IPS-NIHi7 (cell line): Measurements from ENCODE around the gene NRARP.

Source experiments
- DNase-seq: peaks from one replicate; pipeline ENCODE4 v3.0.0; 2012; ENCODE audit warnings: mixed read lengths; ENCODE audit errors: extremely low spot score

The NRARP gene

DNA sequence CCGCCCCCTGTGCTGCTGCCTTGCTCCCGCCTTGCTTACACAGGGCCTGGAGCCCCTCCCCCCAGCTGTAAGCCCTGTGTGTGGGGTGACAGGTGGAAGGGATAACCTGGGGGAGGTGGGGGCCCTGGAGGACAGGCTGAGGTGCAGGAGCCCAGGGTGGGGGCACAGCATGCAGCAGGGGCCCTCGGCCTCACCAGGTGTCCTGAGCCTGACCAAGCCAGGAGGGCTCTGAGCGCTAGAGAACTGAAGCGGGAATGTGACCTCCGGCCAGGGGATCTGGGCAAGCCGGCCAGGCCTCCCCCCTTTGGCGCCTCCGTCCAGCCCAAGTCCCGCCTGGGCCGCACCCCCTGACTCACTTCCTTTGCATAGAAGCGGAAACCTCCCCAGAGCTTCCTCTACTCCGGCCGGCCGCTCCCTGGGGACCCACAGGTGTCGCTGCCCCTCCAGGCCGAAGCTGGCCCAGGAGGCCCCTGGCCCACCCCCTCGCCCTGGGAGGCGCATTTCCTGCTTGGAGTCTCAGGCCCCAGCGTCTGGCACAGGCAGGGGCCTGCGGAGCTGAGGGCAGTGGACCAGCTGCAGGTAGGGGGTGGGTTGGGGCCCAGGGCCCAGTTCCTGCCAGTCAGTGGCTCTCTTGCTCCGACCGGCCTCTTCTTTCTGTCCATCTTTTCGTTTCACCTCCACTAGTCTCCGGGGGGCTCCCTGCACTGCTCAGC lies 24.6 kb downstream of the NRARP start, which contains the start of gene TOR4A:
Gene TOR4A (plus strand): TSS at position 398 of the 713 bp plus-strand sequence. CDS start 964 bp downstream, outside the sequence.
- peak; percentile 81 for DNase-seq

DNA sequence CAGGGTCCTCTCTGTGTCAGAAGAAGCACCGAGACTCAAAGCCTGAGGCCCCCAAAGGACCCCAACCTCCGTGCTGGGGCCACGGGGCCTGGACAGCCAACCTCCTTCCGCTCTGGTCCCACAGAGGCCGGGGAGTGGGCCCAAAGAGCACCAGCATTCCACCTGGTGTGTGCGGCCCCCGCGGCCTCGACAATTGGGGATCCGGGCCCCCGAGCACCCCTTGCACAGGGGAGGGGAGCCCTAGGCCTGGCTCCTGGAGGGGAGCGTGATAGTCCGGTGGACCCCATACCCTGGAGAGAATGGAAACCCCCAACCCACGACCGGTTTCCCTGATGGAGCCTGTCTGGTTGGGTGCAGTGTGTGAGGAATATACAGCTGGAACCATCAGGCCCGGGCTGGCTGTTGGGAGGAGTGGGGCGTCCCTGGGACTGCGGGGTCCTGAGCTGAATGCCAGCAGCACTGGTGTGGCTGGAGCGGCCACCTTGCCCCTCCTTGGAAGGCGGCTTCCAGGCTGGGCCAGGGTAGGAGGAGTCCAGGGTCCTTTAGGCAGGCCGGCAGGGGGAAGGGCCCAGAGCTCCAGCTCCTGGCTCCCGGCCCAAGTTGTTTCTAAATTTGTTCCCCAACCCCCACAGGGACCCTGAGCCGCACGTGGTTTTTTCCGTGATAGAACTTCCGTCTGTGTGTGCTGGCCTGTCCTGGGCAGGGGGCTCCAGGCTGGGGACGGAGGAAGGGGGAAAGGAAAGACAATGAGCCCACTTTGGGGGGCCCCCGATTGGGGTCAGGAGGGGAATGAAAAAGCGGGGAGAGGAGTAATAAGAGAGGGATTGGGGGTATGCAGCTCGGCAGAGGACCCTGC lies 25.4 kb downstream of the NRARP start:
- peak; percentile 76 for DNase-seq

DNA sequence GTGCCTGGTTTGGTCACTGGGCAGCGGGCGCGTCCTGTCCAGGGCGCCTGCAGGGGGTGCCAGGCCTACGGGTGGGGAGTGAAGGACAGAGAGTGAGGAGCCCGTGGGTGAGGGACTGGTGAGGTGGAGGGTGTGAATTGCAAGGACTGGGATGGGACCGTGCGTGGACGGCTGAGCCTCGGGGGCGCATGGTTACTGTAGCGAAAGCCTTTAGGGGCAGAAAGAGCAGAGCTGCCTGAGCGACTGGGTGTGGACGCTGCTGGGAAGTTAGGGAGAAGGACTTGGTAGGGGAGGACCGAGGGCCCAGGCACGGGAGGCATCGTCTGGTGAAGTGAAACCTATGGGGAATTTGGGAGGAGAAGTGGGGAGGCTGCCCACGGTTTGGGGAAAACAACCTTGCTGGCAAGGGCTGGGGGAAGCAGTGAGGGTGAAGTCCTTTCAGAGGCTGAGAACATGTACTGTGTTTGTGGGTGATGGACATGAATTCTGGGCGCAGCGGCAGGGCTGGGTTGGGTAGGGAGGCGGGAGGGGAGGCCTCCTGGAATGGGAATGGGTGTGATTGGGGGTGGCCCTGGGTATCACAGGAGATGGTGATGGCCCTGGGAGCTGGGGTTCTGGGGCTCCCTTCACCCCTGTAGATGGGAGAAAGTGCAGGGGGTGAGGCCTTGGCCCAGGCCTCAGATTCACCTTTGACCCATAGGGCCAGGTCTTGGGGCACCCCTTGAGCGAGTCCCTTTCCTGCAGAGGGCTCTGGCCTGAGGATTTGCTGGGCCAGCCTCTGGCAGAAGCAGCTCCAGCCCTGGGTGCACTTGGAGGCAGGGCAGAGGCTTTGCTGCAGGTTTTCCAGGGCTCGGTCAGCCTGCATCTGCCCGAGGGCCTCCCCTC lies 26.2 kb downstream of the NRARP start:
- no peak for DNase-seq

DNA sequence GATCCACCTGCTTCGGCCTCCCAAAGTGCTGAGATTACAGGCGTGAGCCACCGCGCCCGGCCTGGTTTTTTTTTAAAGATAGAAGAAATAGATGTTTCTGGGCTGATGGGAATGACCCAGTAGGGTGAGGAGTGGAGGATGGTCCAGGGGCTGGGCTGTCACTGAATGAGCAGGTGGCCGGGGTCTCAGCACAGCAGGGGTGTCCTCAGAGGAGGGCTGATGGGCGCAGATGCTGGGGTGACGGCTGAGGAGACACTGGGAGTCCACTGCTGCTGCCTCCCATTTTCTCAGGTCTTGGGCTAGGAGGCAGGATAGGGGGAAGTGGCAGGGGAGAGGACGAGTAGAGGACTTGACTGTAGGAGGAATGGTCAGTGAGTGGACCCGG lies 26.9 kb downstream of the NRARP start:
- DNase-seq: no peak

DNA sequence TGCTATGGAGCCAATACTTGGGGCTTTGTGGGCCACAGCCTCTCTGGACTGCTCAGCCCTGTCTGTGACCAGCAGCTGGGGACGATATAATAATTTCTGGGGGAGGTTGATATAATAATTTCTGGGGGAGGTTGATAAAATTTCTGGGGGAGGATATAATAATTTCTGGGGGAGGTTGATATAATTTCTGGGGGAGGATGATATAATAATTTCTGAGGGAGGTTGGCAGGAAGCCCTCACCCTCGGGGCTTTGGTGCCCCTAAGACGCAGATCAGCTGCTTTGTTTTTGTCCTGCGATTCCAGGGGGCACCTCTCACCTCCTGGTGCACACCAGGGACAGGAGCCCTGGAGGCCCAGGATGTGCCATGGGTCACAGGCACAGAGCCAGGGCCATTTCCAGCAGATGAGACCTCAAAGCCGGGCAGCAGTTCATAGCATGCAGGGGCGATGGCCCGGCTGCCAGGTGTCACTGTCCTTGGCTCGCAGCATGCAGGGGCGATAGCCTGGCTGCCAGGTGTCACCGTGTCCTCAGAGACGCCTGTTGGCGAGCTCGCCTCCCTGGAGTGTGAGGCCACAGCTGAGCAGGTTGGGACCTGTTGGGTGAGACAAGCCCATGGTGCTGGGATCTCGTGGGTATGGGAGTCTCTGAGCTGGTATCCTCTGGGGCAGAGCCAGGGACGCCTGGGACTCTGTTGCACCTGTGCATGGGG lies 28.3 kb downstream of the NRARP start:
- no peak for DNase-seq

DNA sequence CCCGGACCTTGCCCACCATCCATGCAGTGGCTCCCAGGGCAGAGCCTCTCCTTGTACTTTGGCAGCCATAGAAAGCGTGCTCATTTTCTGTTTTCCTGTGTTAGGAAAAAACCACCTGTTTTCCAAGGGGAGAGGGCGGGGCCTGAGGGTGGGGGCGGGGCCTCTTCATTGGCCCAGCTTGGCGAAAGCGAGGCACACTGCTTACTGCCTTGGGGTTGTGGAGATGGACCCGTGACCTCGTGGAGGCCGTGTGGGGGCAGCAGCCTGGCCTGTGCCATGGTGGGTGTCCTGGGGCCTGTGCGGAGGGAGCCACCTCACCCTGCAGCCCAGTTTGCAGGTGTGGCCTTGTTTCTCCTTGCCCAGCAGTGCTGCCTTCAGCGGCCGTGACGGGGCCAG lies 29.0 kb downstream of the NRARP start:
- DNase-seq: no peak

DNA sequence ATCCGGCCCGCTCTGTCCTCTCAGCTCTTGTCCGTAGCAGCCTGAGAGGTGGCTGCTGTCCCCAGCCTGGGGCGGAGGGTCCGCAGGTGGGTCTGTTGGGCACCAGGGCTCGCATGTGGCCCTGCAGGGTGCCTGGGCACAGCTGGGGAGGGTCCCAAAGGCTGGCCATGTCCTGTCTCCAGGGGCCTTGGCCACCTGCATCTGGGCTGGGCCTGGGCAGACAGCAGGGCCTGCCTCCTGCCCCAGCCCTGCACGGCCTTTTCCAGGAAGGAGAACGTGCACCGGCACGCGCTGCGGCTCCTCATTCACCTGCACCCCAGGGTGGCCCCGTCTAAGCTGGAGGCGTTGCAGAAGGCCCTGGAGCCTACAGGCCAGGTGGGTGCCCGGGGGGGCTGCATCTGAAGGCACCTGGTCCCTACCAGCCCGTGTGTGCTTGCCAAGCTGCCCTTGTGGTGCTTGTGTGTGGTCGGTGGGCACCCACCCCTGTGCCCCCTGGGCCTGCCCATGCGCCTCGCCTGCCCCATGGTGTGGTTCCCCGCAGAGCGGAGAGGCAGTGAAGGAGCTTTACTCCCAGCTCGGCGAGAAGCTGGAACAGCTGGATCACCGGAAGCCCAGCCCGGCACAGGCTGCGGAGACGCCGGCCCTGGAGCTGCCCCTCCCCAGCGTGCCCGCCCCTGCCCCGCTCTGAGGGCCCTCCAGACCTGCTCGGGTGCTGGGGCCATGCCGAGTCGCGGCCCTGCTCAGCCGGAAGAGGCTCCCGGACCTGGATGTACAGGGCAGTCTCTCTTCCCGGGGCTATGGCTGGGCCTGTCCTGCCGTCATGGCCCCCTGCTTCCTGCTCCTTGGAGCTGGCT lies 29.6 kb downstream of the NRARP start:
- no peak for DNase-seq

DNA sequence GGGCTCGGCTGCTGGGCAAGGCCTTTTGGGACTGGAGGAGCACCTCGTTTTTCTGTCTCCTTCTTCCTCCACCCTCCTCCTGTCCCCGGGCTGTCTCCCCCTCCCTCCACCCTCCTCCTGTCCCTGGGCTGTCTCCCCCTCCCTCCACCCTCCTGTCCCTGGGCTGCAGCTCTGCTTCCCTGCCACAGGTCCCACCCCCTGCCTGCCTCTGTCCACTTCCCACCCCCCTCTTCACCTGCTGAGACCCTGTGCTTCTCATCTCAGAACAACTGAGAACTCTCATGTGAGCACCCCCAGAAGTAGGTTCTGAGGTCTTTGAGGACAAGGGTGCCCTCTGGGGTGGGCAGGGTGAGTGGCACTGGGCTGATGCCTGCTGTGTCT lies 30.4 kb downstream of the NRARP start:
- no peak for DNase-seq

DNA sequence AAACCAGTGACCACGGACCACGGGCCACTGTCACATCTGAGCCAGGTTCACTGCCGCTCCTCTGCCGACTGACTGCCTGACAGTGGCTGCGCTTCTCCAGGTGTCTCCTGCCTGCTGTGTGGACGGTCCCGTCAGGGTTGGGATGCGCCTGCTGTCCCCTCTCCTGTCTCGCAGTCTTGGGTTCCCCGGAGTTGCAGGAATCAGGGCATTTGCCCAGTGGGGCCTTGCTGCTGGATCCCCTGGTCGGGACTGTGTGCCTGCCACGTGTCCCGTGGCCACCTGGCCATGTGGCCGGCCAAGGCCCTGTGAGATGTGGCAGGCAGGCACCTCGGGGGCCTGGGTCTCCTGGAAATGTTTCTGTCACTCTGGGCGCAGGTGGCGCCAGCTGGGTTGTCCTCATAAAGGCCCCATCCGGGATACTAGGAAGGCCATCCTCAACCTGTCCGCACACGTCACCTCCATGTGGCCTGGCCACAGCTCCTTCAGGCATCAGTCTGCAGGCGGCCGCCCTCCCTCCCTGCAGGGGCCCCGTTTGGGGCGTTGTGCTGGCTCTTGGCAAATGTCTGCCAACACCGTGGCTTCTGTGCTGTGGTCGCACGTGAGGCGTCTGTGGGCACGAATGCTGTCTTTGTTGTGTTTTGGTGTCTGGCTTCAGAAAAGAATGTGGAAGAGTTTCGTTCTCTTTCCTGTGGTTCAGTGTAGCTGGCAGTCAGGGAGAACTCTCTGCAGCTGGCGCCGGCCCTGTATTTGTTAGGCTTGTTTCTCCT lies 31.0 kb downstream of the NRARP start:
- DNase-seq: no peak

DNA sequence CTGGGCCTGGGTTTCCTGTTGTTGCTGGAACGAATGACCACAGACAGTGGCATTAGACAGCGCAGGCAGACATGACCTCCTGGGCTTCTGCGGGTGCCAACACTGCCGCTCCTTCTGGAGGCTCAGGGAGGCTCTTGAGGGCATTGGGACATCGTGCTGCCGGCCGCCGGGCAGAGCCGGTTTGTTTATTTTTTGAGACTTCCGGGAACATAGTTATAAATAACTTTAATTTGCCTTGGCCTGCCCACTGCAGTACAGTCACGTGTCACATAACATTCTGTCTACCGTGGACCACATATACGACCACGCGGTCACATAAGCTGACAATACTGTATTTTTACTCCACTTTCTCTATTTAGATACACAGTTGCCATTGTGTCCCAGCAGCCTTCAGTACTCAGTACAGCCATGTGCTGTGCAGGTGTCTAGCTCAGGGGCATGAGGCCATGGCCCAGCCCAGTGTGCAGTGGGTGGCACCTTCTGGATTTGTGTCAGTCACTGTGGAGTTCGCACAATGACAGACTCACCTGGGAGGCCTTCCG lies 32.8 kb downstream of the NRARP start:
- no peak for DNase-seq

DNA sequence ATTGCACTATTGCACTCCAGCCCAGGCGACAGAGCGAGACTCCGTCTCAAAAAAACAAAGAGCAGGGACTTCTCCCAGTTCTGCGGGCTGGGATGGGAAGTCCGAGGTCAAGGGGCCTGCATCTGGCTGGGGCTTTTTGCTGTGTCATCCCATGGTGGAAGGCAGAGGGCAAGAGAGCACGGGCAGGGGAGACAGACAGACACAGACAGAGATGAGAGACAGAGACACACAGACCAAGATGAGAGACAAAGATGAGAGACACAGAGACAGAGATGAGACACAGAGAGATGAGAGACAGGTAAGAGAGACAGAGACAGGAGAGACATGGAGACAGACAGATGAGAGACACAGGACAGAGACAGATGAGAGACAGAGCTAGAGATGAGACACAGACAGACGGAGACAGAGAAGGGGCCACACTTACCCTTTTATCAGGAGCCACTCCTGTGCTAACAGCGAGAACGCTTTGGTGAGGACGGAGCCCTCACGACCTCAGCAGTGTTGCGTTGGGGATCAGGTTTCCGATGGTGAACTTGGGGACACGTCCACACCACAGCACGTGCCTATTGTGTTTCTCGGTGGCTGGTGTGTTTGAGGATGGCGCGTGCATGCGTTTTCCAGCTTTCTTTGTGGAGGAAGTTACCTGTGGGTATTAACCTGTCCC lies 33.4 kb downstream of the NRARP start:
- no peak for DNase-seq

DNA sequence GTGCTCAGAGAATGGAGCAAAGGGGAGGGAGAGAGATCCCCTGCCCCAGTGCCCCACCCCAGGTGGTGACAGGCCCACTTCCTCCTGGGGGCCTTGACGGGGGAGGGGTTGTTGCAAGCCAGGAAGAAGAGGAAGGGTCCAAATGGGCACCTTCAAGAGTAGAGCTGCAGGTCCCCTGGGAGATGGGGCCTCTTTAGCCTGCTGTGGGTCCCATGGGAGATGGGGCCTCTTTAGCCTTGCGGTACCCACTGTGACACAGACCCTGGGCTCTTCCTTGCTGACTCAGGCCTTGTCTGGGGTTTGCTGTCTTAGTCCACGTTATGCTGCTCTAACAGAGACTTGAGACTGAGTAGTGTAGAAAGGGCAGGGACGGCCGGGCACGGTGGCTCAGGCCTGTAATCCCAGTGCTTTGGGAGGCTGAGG lies 34.1 kb downstream of the NRARP start:
- DNase-seq: no peak

DNA sequence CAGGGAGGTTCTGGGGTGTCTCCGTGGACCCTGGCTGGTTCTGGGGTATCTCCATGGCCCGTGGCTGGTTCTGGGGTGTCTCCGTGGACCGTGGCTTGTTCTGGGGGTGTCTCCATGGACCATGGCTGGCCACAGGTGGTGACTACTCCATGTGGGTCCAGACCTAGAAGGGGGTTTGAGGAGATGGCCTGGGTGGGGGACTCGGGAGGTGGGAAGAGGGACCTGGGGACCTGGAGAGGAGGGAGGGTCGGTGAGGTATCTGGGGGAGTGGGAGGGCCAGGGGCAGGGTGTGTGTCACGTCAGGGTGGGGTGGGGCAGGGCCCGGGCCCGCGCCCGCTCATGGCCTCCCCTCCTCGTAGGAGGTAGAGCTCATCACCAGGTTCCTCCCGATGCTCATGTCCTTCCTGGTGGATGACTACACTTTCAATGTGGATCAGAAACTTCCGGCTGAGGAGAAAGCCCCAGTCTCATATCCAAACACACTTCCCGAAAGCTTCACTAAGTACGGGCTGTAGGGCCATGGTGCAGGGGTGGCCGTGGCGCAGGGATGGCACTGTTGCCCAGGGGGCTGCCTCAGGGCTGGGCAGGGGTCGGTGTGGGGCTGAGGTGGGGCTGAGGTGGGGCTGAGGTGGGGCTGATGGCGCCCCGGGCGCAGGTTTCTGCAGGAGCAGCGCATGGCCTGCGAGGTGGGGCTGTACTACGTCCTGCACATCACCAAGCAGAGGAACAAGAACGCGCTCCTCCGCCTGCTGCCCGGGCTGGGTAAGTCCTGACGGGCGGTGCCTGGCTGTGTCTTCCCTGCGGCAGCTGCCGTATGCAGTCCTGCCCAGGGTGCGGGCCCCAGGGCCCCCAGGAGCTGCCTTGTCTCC lies 35.3 kb downstream of the NRARP start:
- DNase-seq: no peak

DNA sequence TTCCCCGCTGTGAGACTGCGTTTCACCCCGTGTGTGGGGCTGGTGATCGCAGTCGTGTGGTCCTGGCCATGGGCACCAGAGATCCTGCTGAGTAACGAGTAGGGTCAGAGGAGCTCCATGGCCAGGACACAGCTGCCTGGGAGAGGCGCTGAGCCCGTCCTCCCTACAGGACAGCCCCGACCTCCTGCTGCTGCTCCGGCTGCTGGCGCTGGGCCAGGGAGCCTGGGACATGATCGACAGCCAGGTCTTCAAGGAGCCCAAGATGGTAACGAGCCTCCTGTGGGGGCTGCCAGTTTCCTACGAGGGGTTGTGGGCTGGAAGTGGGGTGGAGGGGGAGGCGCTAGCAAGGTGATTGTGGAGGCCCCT lies 35.9 kb downstream of the NRARP start:
- no peak for DNase-seq

DNA sequence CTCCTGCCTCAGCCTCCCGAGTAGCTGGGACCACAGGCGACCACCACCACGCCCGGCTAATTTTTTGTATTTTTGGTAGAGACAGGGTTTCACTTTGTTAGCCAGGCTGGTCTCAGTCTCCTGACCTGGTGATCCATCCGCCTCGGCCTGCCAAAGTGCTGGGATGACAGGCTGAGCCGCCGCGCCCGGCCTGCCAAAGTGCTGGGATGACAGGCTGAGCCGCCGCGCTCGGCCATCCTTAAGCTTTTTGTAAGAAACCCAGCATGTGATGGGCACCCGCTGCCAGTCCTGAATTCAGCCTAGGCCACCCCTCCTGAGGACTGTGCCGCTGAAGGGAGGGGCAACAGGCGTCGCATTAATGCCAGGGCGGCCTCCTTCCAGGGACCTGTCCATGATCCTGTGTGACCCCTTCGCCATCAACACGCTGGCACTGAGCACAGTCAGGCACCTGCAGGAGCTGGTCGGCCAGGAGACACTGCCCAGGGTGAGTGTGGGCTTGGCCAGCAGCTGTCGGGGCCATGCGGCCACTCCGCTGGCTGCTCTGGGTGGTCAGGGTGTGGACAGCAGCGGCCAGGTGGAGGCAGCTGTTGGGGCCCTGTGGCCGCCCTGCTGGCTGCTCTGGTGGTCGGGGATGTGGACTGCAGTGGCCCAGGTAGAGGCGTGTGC lies 36.4 kb downstream of the NRARP start:
- no peak for DNase-seq

DNA sequence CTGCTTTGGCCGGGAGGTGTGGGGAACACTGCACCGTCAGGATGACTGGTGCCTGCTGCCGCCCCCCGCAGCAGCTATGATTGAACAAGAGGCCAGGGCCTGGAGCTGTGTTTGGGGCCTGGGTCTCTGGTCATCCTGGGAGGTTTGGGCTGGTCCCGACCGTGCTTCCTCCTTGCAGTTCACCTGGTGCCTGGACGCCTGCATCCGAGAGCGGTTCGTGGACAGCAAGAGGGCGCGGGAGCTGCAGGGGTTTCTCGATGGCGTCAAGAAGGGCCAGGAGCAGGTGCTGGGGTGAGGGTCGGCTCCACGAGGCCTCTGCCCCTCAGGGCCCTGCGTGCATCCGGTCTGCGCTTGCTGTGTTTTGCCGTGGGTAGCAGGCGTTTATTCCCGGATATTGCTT lies 38.0 kb downstream of the NRARP start:
- no peak for DNase-seq

DNA sequence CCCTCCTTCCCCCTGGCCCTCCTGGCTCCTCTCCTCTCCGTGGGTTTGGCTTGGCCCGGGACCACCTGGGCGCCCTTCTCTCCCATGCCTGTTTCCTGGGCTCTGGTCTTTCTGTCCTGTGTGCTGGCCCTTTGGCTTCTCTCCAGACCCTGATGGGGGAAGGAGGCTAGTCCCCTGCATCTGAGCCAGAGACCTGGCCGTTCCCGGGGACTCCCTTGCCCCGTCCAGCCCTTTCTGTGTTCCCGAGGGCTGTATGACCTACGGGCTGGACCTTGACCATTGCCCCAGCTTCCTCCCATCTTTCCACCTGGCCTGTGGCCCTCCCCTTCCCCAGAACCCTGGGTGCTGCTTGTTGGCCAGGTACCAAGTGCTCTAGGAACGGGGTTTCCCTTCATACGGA lies 38.6 kb downstream of the NRARP start:
- no peak for DNase-seq

DNA sequence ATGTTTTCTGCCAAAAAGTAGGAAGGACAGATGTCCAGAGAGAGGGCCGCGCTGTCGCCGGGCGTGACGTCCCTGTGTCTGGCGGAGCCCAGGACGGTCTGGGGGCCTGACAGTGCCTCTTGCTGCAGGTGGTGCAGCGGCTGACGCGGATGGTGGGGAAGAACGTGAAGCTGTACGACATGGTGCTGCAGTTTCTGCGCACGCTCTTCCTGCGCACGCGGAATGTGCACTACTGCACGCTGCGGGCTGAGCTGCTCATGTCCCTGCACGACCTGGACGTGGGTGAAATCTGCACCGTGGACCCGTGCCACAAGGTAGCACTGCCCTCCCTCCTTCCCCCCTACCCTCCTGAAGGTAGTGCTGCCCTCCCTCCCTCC lies 39.2 kb downstream of the NRARP start:
- DNase-seq: no peak
